ENCODE results near the gene SCUBE1.

Gene SCUBE1

GRCh38 chr22:43167001-43167589, 176.1 kb downstream of the SCUBE1 start:
- TF ChIP-seq, protein P1, sequence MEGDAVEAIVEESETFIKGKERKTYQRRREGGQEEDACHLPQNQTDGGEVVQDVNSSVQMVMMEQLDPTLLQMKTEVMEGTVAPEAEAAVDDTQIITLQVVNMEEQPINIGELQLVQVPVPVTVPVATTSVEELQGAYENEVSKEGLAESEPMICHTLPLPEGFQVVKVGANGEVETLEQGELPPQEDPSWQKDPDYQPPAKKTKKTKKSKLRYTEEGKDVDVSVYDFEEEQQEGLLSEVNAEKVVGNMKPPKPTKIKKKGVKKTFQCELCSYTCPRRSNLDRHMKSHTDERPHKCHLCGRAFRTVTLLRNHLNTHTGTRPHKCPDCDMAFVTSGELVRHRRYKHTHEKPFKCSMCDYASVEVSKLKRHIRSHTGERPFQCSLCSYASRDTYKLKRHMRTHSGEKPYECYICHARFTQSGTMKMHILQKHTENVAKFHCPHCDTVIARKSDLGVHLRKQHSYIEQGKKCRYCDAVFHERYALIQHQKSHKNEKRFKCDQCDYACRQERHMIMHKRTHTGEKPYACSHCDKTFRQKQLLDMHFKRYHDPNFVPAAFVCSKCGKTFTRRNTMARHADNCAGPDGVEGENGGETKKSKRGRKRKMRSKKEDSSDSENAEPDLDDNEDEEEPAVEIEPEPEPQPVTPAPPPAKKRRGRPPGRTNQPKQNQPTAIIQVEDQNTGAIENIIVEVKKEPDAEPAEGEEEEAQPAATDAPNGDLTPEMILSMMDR (conservative IDR thresholded peaks at IDR 0.05): no peak
- no peak overlapping the region for H3K27ac ChIP-seq

DNA sequence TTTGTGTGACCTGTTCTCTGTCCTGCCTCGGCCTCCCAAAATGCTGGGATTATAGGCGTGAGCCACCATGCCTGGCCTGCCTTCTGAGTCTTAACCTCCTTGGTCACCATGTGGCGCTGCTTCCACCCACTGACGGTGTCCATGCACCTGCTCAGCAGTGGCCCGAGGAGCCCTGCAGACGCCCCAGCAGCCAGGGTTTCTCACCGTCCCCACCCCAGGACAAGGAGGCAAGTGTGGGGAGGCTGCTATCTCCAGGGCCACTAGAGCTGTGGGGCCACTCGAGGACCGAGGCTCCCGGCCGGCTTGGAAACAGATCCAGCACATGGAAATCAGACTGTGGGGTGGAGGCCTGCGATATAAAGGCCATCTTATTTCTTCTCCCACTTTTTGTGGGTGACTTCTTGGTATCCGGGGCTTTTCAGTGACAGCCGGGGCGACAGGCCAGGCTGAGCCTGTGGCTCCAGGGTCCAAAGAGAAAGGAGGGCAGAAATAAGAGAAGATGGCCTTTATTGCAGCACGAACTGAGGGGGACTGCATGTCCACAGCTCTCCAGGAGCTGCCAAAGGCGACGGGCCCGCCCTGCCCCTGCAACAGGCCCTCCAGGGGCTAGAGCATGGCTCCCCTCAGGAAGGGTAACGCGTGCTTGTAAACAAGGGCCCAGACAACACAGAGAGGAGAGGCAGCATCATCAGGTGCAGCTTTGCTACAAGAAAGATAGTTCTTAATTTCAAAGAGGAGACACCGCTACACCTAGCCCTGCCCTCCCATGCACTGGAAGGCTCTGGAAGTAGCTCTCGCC, 176.8 kb downstream of the SCUBE1 start:
- no peak overlapping the region for H3K27ac ChIP-seq
- TF ChIP-seq, protein P1 (conservative IDR thresholded peaks at IDR 0.05): no peak

DNA sequence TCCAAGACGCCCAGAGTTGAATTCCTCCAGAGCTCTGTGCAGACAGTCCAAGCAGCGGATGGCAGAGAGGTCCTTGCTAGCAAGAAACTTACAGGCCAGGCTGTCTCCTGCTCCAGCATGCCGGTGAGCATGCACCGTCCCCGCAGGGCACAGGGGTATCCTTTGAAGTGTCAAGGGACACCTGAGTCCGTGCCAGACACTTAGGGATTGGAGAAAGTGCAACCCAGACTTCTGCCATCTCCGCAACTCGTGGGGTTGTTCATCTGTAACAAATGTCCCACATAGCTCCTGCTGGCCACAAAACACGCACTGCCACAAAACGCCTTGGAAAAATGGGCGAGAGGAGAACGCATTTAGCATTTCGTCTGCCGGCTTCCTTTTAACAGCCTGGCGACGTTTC, 178.5 kb downstream of the SCUBE1 start:
- TF ChIP-seq, protein P1 (conservative IDR thresholded peaks at IDR 0.05): no peak
- peak overlapping the region; percentile 60 for H3K27ac ChIP-seq

DNA sequence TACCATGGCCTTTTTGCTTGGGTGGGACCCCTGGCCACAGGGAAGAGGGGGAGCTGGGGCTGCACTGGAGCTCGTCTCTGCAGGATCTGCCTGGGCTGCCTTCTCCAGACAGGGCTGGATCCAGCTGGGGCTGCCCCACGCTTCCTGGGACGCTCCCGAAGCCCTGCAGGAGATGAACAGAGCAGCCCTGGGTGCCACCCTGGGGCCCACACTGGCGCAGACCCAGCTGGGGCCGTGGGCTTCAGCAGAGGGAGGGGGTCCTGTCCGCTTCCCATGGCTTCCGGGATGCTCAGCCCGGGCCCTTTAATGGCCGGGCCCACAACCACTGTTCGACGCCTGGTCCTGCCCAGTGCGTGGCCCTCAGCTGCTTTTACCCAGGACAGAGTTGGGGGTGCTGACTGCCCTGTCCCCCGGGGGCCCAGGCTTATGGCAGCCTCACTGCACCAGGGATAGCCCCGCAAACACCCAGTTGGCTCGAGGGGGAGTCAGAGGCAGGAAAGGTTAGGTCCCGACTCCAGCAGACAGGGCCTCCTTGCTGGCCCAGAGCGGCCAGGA, 179.9 kb downstream of the SCUBE1 start:
- TF ChIP-seq, protein P1 (conservative IDR thresholded peaks at IDR 0.05): no peak
- H3K27ac ChIP-seq: peak overlapping the region; percentile 60; the same call in 1 of the 2 replicates

- peak overlapping the region; percentile 60; the same call in 1 of the 2 replicates for H3K27ac ChIP-seq
- TF ChIP-seq, protein P1 (conservative IDR thresholded peaks at IDR 0.05): no peak
Measured at GRCh38 chr22:43162412-43163150, 180.6 kb downstream of the SCUBE1 start.

- no peak overlapping the region for H3K27ac ChIP-seq
- TF ChIP-seq, protein P1 (conservative IDR thresholded peaks at IDR 0.05): no peak
Measured at GRCh38 chr22:43160497-43161126, 182.6 kb downstream of the SCUBE1 start.
